22Rv1 (cell line): ENCODE measurements around the gene HTR5A.

Source experiments
- CTCF ChIP-seq: fragments of 450-650 bp; IDR thresholded peaks from 2 replicates; pipeline ENCODE4 v1.5.1; 2017; ENCODE audit warnings: mild to moderate bottlenecking
- ZFX ChIP-seq: fragments of 450-650 bp; IDR thresholded peaks from 2 replicates; pipeline ENCODE4 v1.6.1; 2017; ENCODE audit warnings: antibody characterized with exemption, borderline replicate concordance

GRCh38 chr7:155108144-155108901 is 38.2 kb downstream of the HTR5A start:
- no peak for TF ChIP-seq CTCF
- no peak for TF ChIP-seq ZFX
